OCI-LY3 (cell line): ENCODE data around the gene SULT1C3.

Source experiments
- H2AFZ ChIP-seq: fragments of 200-600, 300-600 bp; shearing (Covaris generic); 2 replicates; pipeline ENCODE4 v1.6.0; 2014; ENCODE audit warnings: antibody characterized with exemption, low read depth, low read length
- H3K27ac ChIP-seq: fragments of 200-600, 300-600 bp; sonication (generic); 2 replicates; pipeline ENCODE4 v1.5.1; 2014; ENCODE audit warnings: mild to moderate bottlenecking, low read length, moderate library complexity, mixed read lengths
- H3K27me3 ChIP-seq: fragments of 200-600, 300-600 bp; sonication (generic); 2 replicates; pipeline ENCODE4 v1.6.1; 2014; ENCODE audit warnings: low read depth, low read length, mixed read lengths
- H3K36me3 ChIP-seq: fragments of 200-600, 300-600 bp; sonication (generic); replicated peaks from 2 replicates; pipeline ENCODE3; 2014; ENCODE audit warnings: low read depth, low read length, mixed read lengths
- H3K4me1 ChIP-seq: fragments of 300-600, 200-600 bp; sonication (generic); 2 replicates; pipeline ENCODE4 v1.6.1; 2014; ENCODE audit warnings: low read length, mixed read lengths
- H3K4me2 ChIP-seq: fragments of 200-600, 300-600 bp; sonication (generic); 2 replicates; pipeline ENCODE4 v1.6.1; 2014; ENCODE audit warnings: low read length, mixed read lengths
- H3K4me3 ChIP-seq: fragments of 300-600, 200-600 bp; sonication (generic); 2 replicates; pipeline ENCODE4 v1.5.1; 2014; ENCODE audit warnings: antibody characterized with exemption, mild to moderate bottlenecking, low read length, moderate library complexity
- H3K79me2 ChIP-seq: fragments of 300-600, 200-600 bp; shearing (Covaris generic); 2 replicates; pipeline ENCODE4 v1.6.1; 2014; ENCODE audit warnings: mild to moderate bottlenecking, low read length, mixed read lengths
- H3K9ac ChIP-seq: fragments of 300-600, 200-600 bp; shearing (Covaris generic); 2 replicates; pipeline ENCODE4 v1.6.0; 2014; ENCODE audit warnings: mild to moderate bottlenecking, low read length, moderate library complexity
- H3K9me3 ChIP-seq: fragments of 200-600, 300-600 bp; shearing (Covaris generic); 2 replicates; pipeline ENCODE4 v1.6.1; 2014; ENCODE audit warnings: low read length, mixed read lengths; ENCODE audit not compliant: insufficient read depth
- H4K20me1 ChIP-seq: fragments of 200-600, 300-600 bp; sonication (generic); 2 replicates; pipeline ENCODE4 v1.6.1; 2016; ENCODE audit warnings: low read length, mixed read lengths; ENCODE audit not compliant: insufficient read depth
- CTCF ChIP-seq: fragments of 200-600, 300-600 bp; sonication (generic); IDR thresholded peaks from 2 replicates; pipeline ENCODE4 v1.5.1; 2014; ENCODE audit warnings: antibody characterized with exemption, low read length, low read depth
- EZH2phosphoT487 ChIP-seq: fragments of 200-600 bp; shearing (Covaris generic); IDR thresholded peaks from 2 replicates; pipeline ENCODE4 v1.6.1; 2018; ENCODE audit warnings: antibody characterized with exemption, mixed run types, low read depth

The SULT1C3 gene

GRCh38 chr2:108222261-108222660, 17.5 kb upstream of the SULT1C3 start:
- H3K4me3 ChIP-seq = no peak overlapping the region
- H2AFZ ChIP-seq = no peak overlapping the region
- no peak overlapping the region for H3K27ac ChIP-seq
- no peak for TF ChIP-seq CTCF
- no peak for TF ChIP-seq EZH2phosphoT487
- no peak overlapping the region for H3K9ac ChIP-seq
- no peaks in the 10 kb centered on the region for H3K27me3 ChIP-seq
- H3K36me3 ChIP-seq = no peaks in the 10 kb centered on the region
- H4K20me1 ChIP-seq = no peaks in the 10 kb centered on the region
- H3K4me1 ChIP-seq = no peaks in the 10 kb centered on the region
- no peak overlapping the region for H3K4me2 ChIP-seq
- no peaks in the 10 kb centered on the region for H3K9me3 ChIP-seq
- H3K79me2 ChIP-seq = no peaks in the 10 kb centered on the region

- no peaks in the 10 kb centered on the region for H3K36me3 ChIP-seq
- H3K27ac ChIP-seq = no peak overlapping the region
- no peak for TF ChIP-seq CTCF
- no peak for TF ChIP-seq EZH2phosphoT487
- H3K4me2 ChIP-seq = no peak overlapping the region
- no peaks in the 10 kb centered on the region for H3K27me3 ChIP-seq
- H3K4me1 ChIP-seq = no peaks in the 10 kb centered on the region
- no peaks in the 10 kb centered on the region for H4K20me1 ChIP-seq
- H3K4me3 ChIP-seq = no peak overlapping the region
- H3K9me3 ChIP-seq = no peaks in the 10 kb centered on the region
- H2AFZ ChIP-seq = no peak overlapping the region
- H3K79me2 ChIP-seq = no peaks in the 10 kb centered on the region
- no peak overlapping the region for H3K9ac ChIP-seq
Measured at GRCh38 chr2:108223573-108223972, 16.2 kb upstream of the SULT1C3 start.

GRCh38 chr2:108224022-108224421, 15.7 kb upstream of the SULT1C3 start:
- Histone ChIP-seq H3K27me3 (no peaks in the 10 kb centered on the region), H3K36me3 (no peaks in the 10 kb centered on the region), H3K79me2 (no peaks in the 10 kb centered on the region), H3K27ac (no peak overlapping the region), H3K4me3 (no peak overlapping the region), H2AFZ (no peak overlapping the region), H4K20me1 (no peaks in the 10 kb centered on the region), H3K9me3 (no peaks in the 10 kb centered on the region), H3K4me1 (no peaks in the 10 kb centered on the region), H3K9ac (no peak overlapping the region), H3K4me2 (no peak overlapping the region)
- no peak for TF ChIP-seq CTCF
- TF ChIP-seq EZH2phosphoT487 = no peak

- Histone ChIP-seq H3K27ac (no peak overlapping the region), H3K4me2 (no peak overlapping the region), H3K4me1 (no peaks in the 10 kb centered on the region), H3K9me3 (no peaks in the 10 kb centered on the region), H2AFZ (no peak overlapping the region), H3K79me2 (no peaks in the 10 kb centered on the region), H3K36me3 (no peaks in the 10 kb centered on the region), H3K9ac (no peak overlapping the region), H3K4me3 (no peak overlapping the region), H4K20me1 (no peaks in the 10 kb centered on the region), H3K27me3 (no peaks in the 10 kb centered on the region)
- TF ChIP-seq EZH2phosphoT487 (no peak), CTCF (no peak)
Measured at GRCh38 chr2:108226564-108226963, 13.2 kb upstream of the SULT1C3 start.
